ENCODE data around the gene RPGR.

- TF ChIP-seq ZBTB33 (IDR thresholded peaks at IDR 0.05; ENCODE audit: extremely low read depth, insufficient replicate concordance, low read length) (no peak), CTCF (IDR thresholded peaks at IDR 0.05 in 2 of 3, conservative IDR thresholded peaks at IDR 0.05 in 1 of 3; ENCODE audit: borderline replicate concordance in 1 of 3, insufficient read depth in 1 of 3, low read depth in 2 of 3, low read length in 2 of 3) (no peak), REST (IDR thresholded peaks at IDR 0.05; ENCODE audit: low read depth) (no peak), CEBPB (IDR thresholded peaks at IDR 0.05; ENCODE audit: low read depth) (no peak), ELF1 (IDR thresholded peaks at IDR 0.05; ENCODE audit: borderline replicate concordance, low read depth) (no peak), POLR2A (IDR thresholded peaks at IDR 0.05; ENCODE audit: borderline replicate concordance, extremely low read depth, insufficient read depth, insufficient read length) (no peak), POLR2AphosphoS5 (IDR thresholded peaks at IDR 0.05; ENCODE audit: low read depth, low read length) (no peak), ZNF274 (IDR thresholded peaks at IDR 0.05; ENCODE audit: low read depth, low read length) (no peak), JUND (IDR thresholded peaks at IDR 0.05) (no peak), SIN3A (IDR thresholded peaks at IDR 0.05; ENCODE audit: low read depth) (no peak), RAD21 (IDR thresholded peaks at IDR 0.05; ENCODE audit: low read depth) (no peak), SRF (IDR thresholded peaks at IDR 0.05; ENCODE audit: low read depth) (no peak), SP1 (IDR thresholded peaks at IDR 0.05; ENCODE audit: low read depth) (no peak)
Measured at GRCh38 chrX:38342853-38343778, 15.8 kb upstream of the RPGR start.
